WI38 (cell line): ENCODE measurements around the gene TBC1D5.
A peak's percentile ranks its signal among the peaks of the same experiment; 100 is the strongest.

ENCODE experiments used
- H3K4me3 ChIP-seq: 2 replicates; pipeline ENCODE4 v1.5.1; 2011; ENCODE audit warnings: low read depth, mild to moderate bottlenecking, control low read depth, low read length
- CTCF ChIP-seq: IDR thresholded peaks from 2 replicates; pipeline ENCODE4 v1.5.1; 2012; ENCODE audit warnings: low read depth, mild to moderate bottlenecking, control low read depth, low read length

TBC1D5 gene

GRCh38 chr3:17745894-17746293 is 3.5 kb upstream of the TBC1D5 start:
- no peak overlapping the region for H3K4me3 ChIP-seq
- no peak for TF ChIP-seq CTCF

GRCh38 chr3:17745301-17745700 is 2.9 kb upstream of the TBC1D5 start:
- no peak overlapping the region for H3K4me3 ChIP-seq
- TF ChIP-seq CTCF, result no peak

- no peak for TF ChIP-seq CTCF
- H3K4me3 ChIP-seq, result no peak overlapping the region
Observed at GRCh38 chr3:17744693-17745092, 2.3 kb upstream of the TBC1D5 start.

- TF ChIP-seq CTCF, result no peak
- H3K4me3 ChIP-seq, result no peak overlapping the region
Observed at GRCh38 chr3:17743658-17743995, 1.2 kb upstream of the TBC1D5 start.

- TF ChIP-seq CTCF, result no peak
- peak overlapping the region; percentile 66 for H3K4me3 ChIP-seq
Observed at GRCh38 chr3:17742880-17743657, 638 bp upstream of the TBC1D5 start.

- no peak for TF ChIP-seq CTCF
- peak overlapping the region; percentile 66 for H3K4me3 ChIP-seq
Observed at GRCh38 chr3:17741621-17742101, 770 bp downstream of the TBC1D5 start.

- TF ChIP-seq CTCF, result no peak
- H3K4me3 ChIP-seq, result peak overlapping the region; percentile 66
Observed at GRCh38 chr3:17740721-17741141, 1.7 kb downstream of the TBC1D5 start.
